Testis (tissue), 3 donors: Measurements from ENCODE around the gene NFE2L2. TPM values are rescaled to one million over a fixed set of nuclear protein-coding genes. Genes with fewer than 3 reads are reported as not detected.

Source experiments
- DNase-seq: peaks from one replicate; pipeline ENCODE4 v3.0.0-alpha.2; 2019
- H3K27ac ChIP-seq, 2 donors: fragments of 200-600 bp; sonication (generic); one replicate each; pipeline ENCODE4 v1.5.1; 2019
- H3K27me3 ChIP-seq: fragments of 200-600 bp; sonication (generic); one replicate; pipeline ENCODE4 v1.5.1; 2019
- H3K36me3 ChIP-seq: fragments of 200-600 bp; sonication (generic); one replicate; pipeline ENCODE4 v1.5.1; 2017; ENCODE audit warnings: low read depth; ENCODE audit errors: missing control alignments
- H3K4me1 ChIP-seq: fragments of 200-600 bp; sonication (generic); one replicate; pipeline ENCODE4 v1.5.1; 2019
- H3K4me3 ChIP-seq, 2 donors: fragments of 200-600 bp; sonication (generic); one replicate each; pipeline ENCODE4 v1.5.1; 2017 to 2019
- H3K9me3 ChIP-seq: fragments of 200-600 bp; sonication (generic); one replicate; pipeline ENCODE4 v1.5.1; 2017
- CTCF ChIP-seq, 3 experiments: fragments of 450-650 bp in 2 of 3; fragments of 200-600 bp in 1 of 3; sonication (generic) in 1 of 3; IDR thresholded peaks; one replicate each; pipeline ENCODE4 v1.5.1; 2016 to 2019; ENCODE audit warnings: antibody characterized with exemption in 3 of 3, mild to moderate bottlenecking in 2 of 3, moderate library complexity in 1 of 3
- POLR2A ChIP-seq: fragments of 450-650 bp; IDR thresholded peaks from one replicate; pipeline ENCODE4 v1.6.1; 2017; ENCODE audit warnings: antibody characterized with exemption, mild to moderate bottlenecking, moderate library complexity
- whole genome bisulfite sequencing, 2 donors: methylation state at CpG; one replicate each; pipeline ENCODE4 v1.1.5; 2018; 5-methylcytosine and 5-hydroxymethylcytosine counted together
- intact Hi-C: fragments of 100-400 bp; cut with DNase I; formaldehyde crosslinking; loops from one replicate; pipeline ENCODE4 v1.15.1; 2023; ENCODE audit warnings: low total_unique reads
- polyA plus RNA-seq: library from polyadenylated mRNA; stranded (reverse); fragments of 350-450 nt; fragmentation: Illumina TruSeq; extraction: RNeasy Lipid Tissue Mini Kit (QIAGEN cat#74804); gene quantifications from one replicate; pipeline ENCODE4 v1.2.3, GENCODE V29; 2014; ENCODE audit warnings: low read depth, low replicate concordance; ENCODE audit not compliant: insufficient read depth
- total RNA-seq, 2 donors: library from RNA; depleted of rRNA; stranded (reverse); fragments of >200 nt; gene quantifications; one replicate each; pipeline ENCODE4 v1.2.3, GENCODE V29; 2016

Gene NFE2L2
- total and polyA plus RNA-seq, 3 donors from 2014 or later = 72.7 to 132 (median 126) TPM

GRCh38 chr2:177306550-177306949, 42.0 kb upstream of the NFE2L2 start:
- H3K4me3 ChIP-seq = no peak overlapping the region
- H3K27me3 ChIP-seq = no peaks in the 10 kb centered on the region
- intact Hi-C loops = no loop called here
- no peak overlapping the region for H3K27ac ChIP-seq
- TF ChIP-seq POLR2A (no peak), CTCF (IDR thresholded peaks at IDR 0.05) (no peak)
- no peaks in the 10 kb centered on the region for H3K9me3 ChIP-seq
- no peak for DNase-seq
- no peaks in the 10 kb centered on the region for H3K36me3 ChIP-seq
- H3K4me1 ChIP-seq = peaks cover 13% of the 10 kb centered on the region
- 58 to 70% methylated on average over 3 of the region's 3 CpGs for WGBS, 2 donors

- Histone ChIP-seq H3K4me3 (no peak overlapping the region), H3K4me1 (peaks cover 13% of the 10 kb centered on the region), H3K27ac (no peak overlapping the region), H3K36me3 (no peaks in the 10 kb centered on the region), H3K27me3 (no peaks in the 10 kb centered on the region), H3K9me3 (no peaks in the 10 kb centered on the region)
- TF ChIP-seq CTCF (IDR thresholded peaks at IDR 0.05) = no peak
- no peak for TF ChIP-seq POLR2A
- no peak for DNase-seq
- intact Hi-C loops = no loop called here
Observed at GRCh38 chr2:177303939-177304338, 39.4 kb upstream of the NFE2L2 start.

GRCh38 chr2:177302552-177302951, 38.0 kb upstream of the NFE2L2 start:
- TF ChIP-seq CTCF (IDR thresholded peaks at IDR 0.05) (no peak), POLR2A (no peak)
- Histone ChIP-seq H3K27me3 (no peaks in the 10 kb centered on the region), H3K9me3 (no peaks in the 10 kb centered on the region), H3K27ac (no peak overlapping the region), H3K4me1 (peaks cover 7% of the 10 kb centered on the region), H3K4me3 (no peak overlapping the region), H3K36me3 (no peaks in the 10 kb centered on the region)
- intact Hi-C loops = no loop called here
- 39 to 43% methylated on average over 2 of the region's 2 CpGs for WGBS, 2 donors
- DNase-seq = no peak

- TF ChIP-seq POLR2A (no peak), CTCF (IDR thresholded peaks at IDR 0.05) (no peak)
- DNase-seq = no peak
- no peaks in the 10 kb centered on the region for H3K36me3 ChIP-seq
- no peak overlapping the region for H3K27ac ChIP-seq
- no peaks in the 10 kb centered on the region for H3K9me3 ChIP-seq
- WGBS, 2 donors = 81 to 88% methylated on average over 6 of the region's 6 CpGs
- intact Hi-C loops = no loop called here
- no peaks in the 10 kb centered on the region for H3K27me3 ChIP-seq
- no peak overlapping the region for H3K4me3 ChIP-seq
- H3K4me1 ChIP-seq = peaks cover 9% of the 10 kb centered on the region
Observed at GRCh38 chr2:177298191-177298590, 33.7 kb upstream of the NFE2L2 start.

- H3K9me3 ChIP-seq = no peaks in the 10 kb centered on the region
- H3K27ac ChIP-seq = peak overlapping the region; percentile 63 to 67
- intact Hi-C loops = no loop called here
- DNase-seq = no peak
- peaks cover 9% of the 10 kb centered on the region for H3K4me1 ChIP-seq
- TF ChIP-seq POLR2A (no peak), CTCF (IDR thresholded peaks at IDR 0.05) (peak; percentile 18 to 48 (median 39))
- no peak overlapping the region for H3K4me3 ChIP-seq
- H3K27me3 ChIP-seq = no peaks in the 10 kb centered on the region
- 27 to 46% methylated on average over 3 of the region's 3 CpGs for WGBS, 2 donors
- no peaks in the 10 kb centered on the region for H3K36me3 ChIP-seq
Observed at GRCh38 chr2:177296040-177296439, 31.5 kb upstream of the NFE2L2 start.
